Fibroblast of lung (primary cell): ENCODE results near the gene FGF14.

Experiments
- CTCF ChIP-seq, 2 donors: IDR thresholded peaks in 1 of 2; conservative IDR thresholded peaks in 1 of 2; 1 replicate in 1 of 2; 2 replicates in 1 of 2; pipeline ENCODE4 v1.5.1; 2011 to 2012; ENCODE audit warnings: low read length in 2 of 2, control low read depth in 1 of 2, inconsistent platforms in 1 of 2, low read depth in 1 of 2, mild to moderate bottlenecking in 1 of 2
- EZH2 ChIP-seq: IDR thresholded peaks from 2 replicates; pipeline ENCODE4 v1.5.1; 2012; ENCODE audit warnings: low read length, control low read depth, mild to moderate bottlenecking; ENCODE audit errors: missing control alignments

- TF ChIP-seq CTCF (conservative IDR thresholded peaks at IDR 0.05 in 1 of 2, IDR thresholded peaks at IDR 0.05 in 1 of 2; ENCODE audit: low read depth in 1 of 2, low read length in 2 of 2) (no peak), EZH2 (no peak)
Observed at GRCh38 chr13:102359264-102359663, 42.6 kb downstream of the FGF14 start.
